Trophoblast cell (in vitro differentiated cells and primary cell): ENCODE results near the gene C1orf210.

Experiments used
- DNase-seq, 2 donors: peaks; one replicate each; pipeline ENCODE4 v3.0.0-alpha.2; 2016
- H2AFZ ChIP-seq: 2 replicates; pipeline ENCODE4 v1.6.1; 2013; ENCODE audit warnings: low read length, moderate library complexity, mild to moderate bottlenecking; ENCODE audit not compliant: insufficient read depth, poor library complexity
- H2AK5ac ChIP-seq: 2 replicates; pipeline ENCODE4 v1.6.1; 2013; ENCODE audit warnings: mild to moderate bottlenecking, low read length
- H2BK120ac ChIP-seq: 2 replicates; pipeline ENCODE4 v1.6.1; 2013; ENCODE audit warnings: low read length, mild to moderate bottlenecking, moderate library complexity; ENCODE audit not compliant: insufficient read depth, poor library complexity
- H2BK12ac ChIP-seq: 2 replicates; pipeline ENCODE4 v1.6.1; 2013; ENCODE audit warnings: mild to moderate bottlenecking, low read length, moderate library complexity
- H2BK5ac ChIP-seq: 2 replicates; pipeline ENCODE4 v1.6.1; 2013; ENCODE audit warnings: low read length, low read depth, moderate library complexity, mild to moderate bottlenecking; ENCODE audit not compliant: poor library complexity
- H3K14ac ChIP-seq: 2 replicates; pipeline ENCODE4 v1.6.1; 2013; ENCODE audit warnings: mild to moderate bottlenecking, low read length
- H3K18ac ChIP-seq: 2 replicates; pipeline ENCODE4 v1.6.1; 2013; ENCODE audit warnings: mild to moderate bottlenecking, low read length
- H3K23ac ChIP-seq: 2 replicates; pipeline ENCODE4 v1.6.1; 2013; ENCODE audit warnings: low read length
- H3K27ac ChIP-seq: 2 replicates; pipeline ENCODE4 v1.5.1; 2013; ENCODE audit warnings: low read depth, mild to moderate bottlenecking, inconsistent platforms, low read length, moderate library complexity
- H3K27me3 ChIP-seq: 2 replicates; pipeline ENCODE4 v1.6.1; 2013; ENCODE audit warnings: inconsistent platforms, mild to moderate bottlenecking, low read length, moderate library complexity; ENCODE audit not compliant: insufficient read depth
- H3K36me3 ChIP-seq, 2 experiments: 1 replicate in 1 of 2; 2 replicates in 1 of 2; pipeline ENCODE4 v1.6.1; 2013; ENCODE audit warnings: low read length in 2 of 2, mild to moderate bottlenecking in 2 of 2, moderate library complexity in 1 of 2; ENCODE audit not compliant: insufficient read depth in 2 of 2, control insufficient read depth in 1 of 2
- H3K4ac ChIP-seq: 2 replicates; pipeline ENCODE4 v1.6.1; 2013; ENCODE audit warnings: low read depth, mild to moderate bottlenecking, low read length, moderate library complexity
- H3K4me1 ChIP-seq, 2 experiments: 1 replicate in 1 of 2; 2 replicates in 1 of 2; pipeline ENCODE4 v1.6.1; 2013; ENCODE audit warnings: low read length in 2 of 2, mild to moderate bottlenecking in 2 of 2, moderate library complexity in 1 of 2; ENCODE audit not compliant: insufficient read depth in 2 of 2, control insufficient read depth in 1 of 2
- H3K4me2 ChIP-seq: 2 replicates; pipeline ENCODE4 v1.6.1; 2013; ENCODE audit warnings: inconsistent platforms, mild to moderate bottlenecking, low read length, moderate library complexity
- H3K4me3 ChIP-seq: 2 replicates; pipeline ENCODE4 v1.5.1; 2013; ENCODE audit warnings: mild to moderate bottlenecking, low read depth, low read length, inconsistent platforms
- H3K79me1 ChIP-seq: one replicate; pipeline ENCODE4 v1.6.1; 2013; ENCODE audit warnings: low read length
- H3K79me2 ChIP-seq: 2 replicates; pipeline ENCODE4 v1.6.1; 2013; ENCODE audit warnings: low read length, mild to moderate bottlenecking; ENCODE audit not compliant: control insufficient read depth, insufficient read depth, poor library complexity
- H3K9ac ChIP-seq: 2 replicates; pipeline ENCODE4 v1.6.1; 2013; ENCODE audit warnings: mild to moderate bottlenecking, low read length
- H3K9me3 ChIP-seq: 2 replicates; pipeline ENCODE4 v1.6.1; 2013; ENCODE audit warnings: low read depth, mild to moderate bottlenecking, control low read depth, inconsistent platforms, low read length; ENCODE audit not compliant: insufficient read depth
- H4K12ac ChIP-seq: 2 replicates; pipeline ENCODE4 v1.6.1; 2013; ENCODE audit warnings: low read depth, mild to moderate bottlenecking, low read length, moderate library complexity
- H4K8ac ChIP-seq: 2 replicates; pipeline ENCODE4 v1.6.1; 2013; ENCODE audit warnings: low read depth, mild to moderate bottlenecking, low read length, moderate library complexity
- H4K91ac ChIP-seq: one replicate; pipeline ENCODE4 v1.6.1; 2013; ENCODE audit warnings: low read depth, mild to moderate bottlenecking, low read length, moderate library complexity
- WGBS: extraction: QIAGEN DNeasy Blood & Tissue Kit; methylation state at CpG from one replicate; pipeline ENCODE4 v1.1.7; 2013; ENCODE audit warnings: missing lambda C conversion rate; ENCODE audit not compliant: insufficient read length, insufficient coverage; ENCODE audit errors: extremely low coverage; 5-methylcytosine and 5-hydroxymethylcytosine counted together

Gene C1orf210

GRCh38 chr1:43238085-43238484 lies 47.3 kb downstream of the C1orf210 start:
- Histone ChIP-seq H2BK5ac (no peak overlapping the region), H2BK120ac (no peak overlapping the region), H3K9ac (no peak overlapping the region), H3K18ac (no peak overlapping the region), H3K27me3 (no peaks in the 10 kb centered on the region), H2AFZ (no peak overlapping the region), H3K36me3 (no peaks in the 10 kb centered on the region), H4K91ac (no peak overlapping the region), H3K79me2 (no peaks in the 10 kb centered on the region), H2BK12ac (no peak overlapping the region), H3K27ac (no peak overlapping the region), H3K4me2 (no peak overlapping the region), H4K8ac (no peak overlapping the region), H3K9me3 (peaks cover 2% of the 10 kb centered on the region), H3K79me1 (no peaks in the 10 kb centered on the region), H3K23ac (no peak overlapping the region), H4K12ac (no peak overlapping the region), H3K14ac (no peak overlapping the region), H2AK5ac (no peak overlapping the region), H3K4me1 (peaks cover 0 to 6% of the 10 kb centered on the region in 2 experiments), H3K4me3 (no peak overlapping the region), H3K4ac (no peak overlapping the region)
- WGBS = no CpG with 5 or more reads among the region's 5 CpGs
- DNase-seq = peak; percentile 68 to 79

GRCh38 chr1:43237121-43237520 lies 48.3 kb downstream of the C1orf210 start:
- Histone ChIP-seq H3K27me3 (no peaks in the 10 kb centered on the region), H4K8ac (no peak overlapping the region), H3K36me3 (no peaks in the 10 kb centered on the region), H2BK12ac (no peak overlapping the region), H3K4me3 (no peak overlapping the region), H3K18ac (no peak overlapping the region), H3K4me1 (peaks cover 0 to 6% of the 10 kb centered on the region in 2 experiments), H3K23ac (no peak overlapping the region), H3K9ac (no peak overlapping the region), H2BK5ac (no peak overlapping the region), H2AFZ (no peak overlapping the region), H4K12ac (no peak overlapping the region), H2BK120ac (no peak overlapping the region), H4K91ac (no peak overlapping the region), H2AK5ac (no peak overlapping the region), H3K79me2 (no peaks in the 10 kb centered on the region), H3K27ac (no peak overlapping the region), H3K79me1 (no peaks in the 10 kb centered on the region), H3K4me2 (no peak overlapping the region), H3K9me3 (peaks cover 2% of the 10 kb centered on the region), H3K4ac (no peak overlapping the region), H3K14ac (no peak overlapping the region)
- DNase-seq = peak; percentile 38 to 84
- no CpG with 5 or more reads among the region's 1 CpG for WGBS

- Histone ChIP-seq H2AFZ (no peak overlapping the region), H3K36me3 (no peaks in the 10 kb centered on the region), H3K9ac (no peak overlapping the region), H3K27ac (no peak overlapping the region), H3K18ac (no peak overlapping the region), H3K4me2 (no peak overlapping the region), H3K4me1 (no peaks in the 10 kb centered on the region), H2BK120ac (no peak overlapping the region), H3K4ac (no peak overlapping the region), H3K4me3 (no peak overlapping the region), H4K12ac (no peak overlapping the region), H2BK5ac (no peak overlapping the region), H3K23ac (no peak overlapping the region), H2BK12ac (no peak overlapping the region), H4K8ac (no peak overlapping the region), H3K14ac (no peak overlapping the region), H3K9me3 (peaks cover 2% of the 10 kb centered on the region), H3K27me3 (no peaks in the 10 kb centered on the region), H3K79me2 (no peaks in the 10 kb centered on the region), H4K91ac (no peak overlapping the region), H3K79me1 (no peaks in the 10 kb centered on the region), H2AK5ac (no peak overlapping the region)
- peak; percentile 14 to 41 for DNase-seq
- WGBS = no CpG with 5 or more reads among the region's 9 CpGs
These were observed 49.8 kb downstream of the C1orf210 start for GRCh38 chr1:43235451-43236121.

- peaks cover 2% of the 10 kb centered on the region for H3K9me3 ChIP-seq
- H3K4me1 ChIP-seq = no peaks in the 10 kb centered on the region
- H2BK12ac ChIP-seq = no peak overlapping the region
- H2AK5ac ChIP-seq = no peak overlapping the region
- no peak overlapping the region for H3K9ac ChIP-seq
- H3K23ac ChIP-seq = no peak overlapping the region
- WGBS = no CpG with 5 or more reads among the region's 8 CpGs
- no peak overlapping the region for H3K4ac ChIP-seq
- no peaks in the 10 kb centered on the region for H3K36me3 ChIP-seq
- no peak overlapping the region for H2BK5ac ChIP-seq
- no peaks in the 10 kb centered on the region for H3K27me3 ChIP-seq
- H3K4me2 ChIP-seq = no peak overlapping the region
- H2AFZ ChIP-seq = no peak overlapping the region
- no peak overlapping the region for H4K91ac ChIP-seq
- no peak overlapping the region for H3K14ac ChIP-seq
- no peak overlapping the region for H4K12ac ChIP-seq
- H3K4me3 ChIP-seq = no peak overlapping the region
- peak in 1 of 2 donors; percentile 57 for DNase-seq
- H3K79me1 ChIP-seq = no peaks in the 10 kb centered on the region
- H2BK120ac ChIP-seq = no peak overlapping the region
- no peak overlapping the region for H4K8ac ChIP-seq
- no peak overlapping the region for H3K27ac ChIP-seq
- H3K79me2 ChIP-seq = no peaks in the 10 kb centered on the region
- no peak overlapping the region for H3K18ac ChIP-seq
These were observed 50.3 kb downstream of the C1orf210 start for GRCh38 chr1:43235040-43235439.
